SU-DHL-6 (cell line): ENCODE data around the gene IRF9.

ENCODE experiments used
- H2AFZ ChIP-seq: fragments of 200-600 bp; sonication (generic); 2 replicates; pipeline ENCODE4 v1.6.1; 2014; ENCODE audit warnings: low read depth, mild to moderate bottlenecking, moderate library complexity, mixed read lengths, antibody characterized with exemption, low read length; ENCODE audit not compliant: severe bottlenecking
- H3F3A ChIP-seq: fragments of 200-600 bp; shearing (Covaris generic); 2 replicates; pipeline ENCODE4 v1.6.0; 2016; ENCODE audit warnings: antibody characterized with exemption, mild to moderate bottlenecking; ENCODE audit not compliant: insufficient read depth
- H3K27ac ChIP-seq: fragments of 200-600 bp; sonication (generic); 2 replicates; pipeline ENCODE4 v1.5.1; 2016; ENCODE audit warnings: low read depth, mild to moderate bottlenecking, low read length, moderate library complexity, mixed read lengths
- H3K27me3 ChIP-seq: fragments of 200-600 bp; sonication (generic), shearing (Covaris generic); 2 replicates; pipeline ENCODE4 v1.6.0; 2014; ENCODE audit warnings: mild to moderate bottlenecking, low read length
- H3K36me3 ChIP-seq: fragments of 200-600 bp; sonication (generic); 2 replicates; pipeline ENCODE4 v1.6.1; 2014; ENCODE audit warnings: mild to moderate bottlenecking, low read length, mixed read lengths
- H3K4me2 ChIP-seq: fragments of 300-600, 200-600 bp; shearing (Covaris generic), sonication (generic); 2 replicates; pipeline ENCODE4 v1.6.0; 2014; ENCODE audit warnings: low read length, low read depth, mild to moderate bottlenecking; ENCODE audit not compliant: poor library complexity, severe bottlenecking
- H3K4me3 ChIP-seq: fragments of 200-600 bp; sonication (generic); 2 replicates; pipeline ENCODE4 v1.5.1; 2014; ENCODE audit warnings: antibody characterized with exemption, low read length, mild to moderate bottlenecking, mixed read lengths; ENCODE audit not compliant: insufficient read depth, poor library complexity, severe bottlenecking
- H3K79me2 ChIP-seq: fragments of 200-600 bp; sonication (generic); 2 replicates; pipeline ENCODE4 v1.6.1; 2014; ENCODE audit warnings: mild to moderate bottlenecking, low read length, moderate library complexity; ENCODE audit not compliant: insufficient read depth
- H3K9ac ChIP-seq: fragments of 200-600 bp; sonication (generic); 2 replicates; pipeline ENCODE4 v1.7.0; 2014; ENCODE audit warnings: mild to moderate bottlenecking, low read length
- H3K9me2 ChIP-seq: fragments of 200-600 bp; sonication (generic); replicated peaks from 2 replicates; pipeline ENCODE4 v1.6.1; 2014; ENCODE audit warnings: low read length; ENCODE audit not compliant: insufficient read depth
- H3K9me3 ChIP-seq: fragments of 200-600 bp; sonication (generic); 2 replicates; pipeline ENCODE4 v1.6.1; 2014; ENCODE audit warnings: low read length, mixed read lengths; ENCODE audit not compliant: insufficient read depth
- H4K20me1 ChIP-seq: fragments of 200-600 bp; sonication (generic); 2 replicates; pipeline ENCODE4 v1.6.1; 2014; ENCODE audit warnings: low read depth, mild to moderate bottlenecking, antibody characterized with exemption, low read length, moderate library complexity, mixed read lengths
- EZH2phosphoT487 ChIP-seq: fragments of 200-600 bp; sonication (generic), shearing (Covaris generic); conservative IDR thresholded peaks from 2 replicates; pipeline ENCODE4 v1.6.1; 2018; ENCODE audit warnings: mild to moderate bottlenecking, antibody characterized with exemption, low read length, moderate library complexity, mixed read lengths
- TF ChIP-seq, protein P1 (sequence below): fragments of 200-600 bp; sonication (generic); IDR thresholded peaks from one replicate; pipeline ENCODE4 v1.5.1; 2017; ENCODE audit warnings: antibody characterized with exemption, mild to moderate bottlenecking, low read length, moderate library complexity; ENCODE audit not compliant: insufficient read depth, poor library complexity, severe bottlenecking

The IRF9 gene

DNA sequence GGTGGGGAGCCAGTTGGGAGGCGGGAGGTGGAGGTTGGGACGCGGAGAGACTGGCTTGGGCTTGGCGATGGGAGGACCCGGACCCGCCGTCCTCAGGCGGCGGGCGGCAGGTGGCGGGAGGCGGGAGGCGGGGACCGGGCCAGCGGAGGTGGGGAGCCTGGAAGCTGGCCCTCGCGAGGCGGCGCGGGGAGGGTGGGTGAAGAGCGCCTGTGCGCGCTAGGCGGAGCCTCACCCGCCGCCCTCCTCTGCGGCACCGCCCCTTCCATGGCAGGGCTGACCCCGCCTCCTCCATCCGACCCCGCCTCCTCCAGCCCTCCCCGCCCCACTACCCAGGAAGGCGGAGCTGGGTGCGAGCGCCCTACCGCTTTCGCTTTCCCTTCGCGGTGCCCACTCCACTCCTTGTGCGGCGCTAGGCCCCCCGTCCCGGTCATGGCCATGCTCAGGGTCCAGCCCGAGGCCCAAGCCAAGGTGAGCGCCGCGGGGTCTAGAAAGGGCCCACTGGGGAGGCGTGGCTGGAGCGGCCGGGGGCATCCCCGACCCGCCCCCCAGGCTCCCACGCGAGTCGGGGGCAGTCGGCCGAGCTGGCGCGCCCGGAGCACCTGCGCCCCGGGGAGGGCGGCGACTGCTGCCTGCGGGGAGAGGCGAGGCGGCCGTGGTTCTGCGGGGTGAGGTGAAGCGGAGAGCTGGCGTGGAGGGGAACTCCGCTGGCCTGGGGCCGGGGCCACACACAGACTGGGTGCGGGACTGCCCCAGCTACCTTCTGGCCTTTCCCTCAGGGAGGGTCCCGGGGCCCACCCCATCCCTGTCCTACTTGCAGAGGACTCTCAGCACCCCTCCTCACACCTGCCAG lies 25.0 kb upstream of the IRF9 start, which contains the start of gene PSME1:
Gene PSME1, plus strand, starts transcription at position 361 of the 850 bp plus-strand sequence. Its CDS starts 69 bp downstream, at position 430.
- H3K79me2 ChIP-seq, result peaks cover 20% of the 10 kb centered on the region
- TF ChIP-seq, protein P1, sequence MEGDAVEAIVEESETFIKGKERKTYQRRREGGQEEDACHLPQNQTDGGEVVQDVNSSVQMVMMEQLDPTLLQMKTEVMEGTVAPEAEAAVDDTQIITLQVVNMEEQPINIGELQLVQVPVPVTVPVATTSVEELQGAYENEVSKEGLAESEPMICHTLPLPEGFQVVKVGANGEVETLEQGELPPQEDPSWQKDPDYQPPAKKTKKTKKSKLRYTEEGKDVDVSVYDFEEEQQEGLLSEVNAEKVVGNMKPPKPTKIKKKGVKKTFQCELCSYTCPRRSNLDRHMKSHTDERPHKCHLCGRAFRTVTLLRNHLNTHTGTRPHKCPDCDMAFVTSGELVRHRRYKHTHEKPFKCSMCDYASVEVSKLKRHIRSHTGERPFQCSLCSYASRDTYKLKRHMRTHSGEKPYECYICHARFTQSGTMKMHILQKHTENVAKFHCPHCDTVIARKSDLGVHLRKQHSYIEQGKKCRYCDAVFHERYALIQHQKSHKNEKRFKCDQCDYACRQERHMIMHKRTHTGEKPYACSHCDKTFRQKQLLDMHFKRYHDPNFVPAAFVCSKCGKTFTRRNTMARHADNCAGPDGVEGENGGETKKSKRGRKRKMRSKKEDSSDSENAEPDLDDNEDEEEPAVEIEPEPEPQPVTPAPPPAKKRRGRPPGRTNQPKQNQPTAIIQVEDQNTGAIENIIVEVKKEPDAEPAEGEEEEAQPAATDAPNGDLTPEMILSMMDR, result no peak
- TF ChIP-seq EZH2phosphoT487, result no peak
- peaks cover 35% of the 10 kb centered on the region for H3F3A ChIP-seq
- no peaks in the 10 kb centered on the region for H3K36me3 ChIP-seq
- peak within 1 kb of the TSS; percentile 89 for H3K9ac ChIP-seq
- H3K27ac ChIP-seq, result peak within 1 kb of the TSS; percentile 73
- H4K20me1 ChIP-seq, result no peaks in the 10 kb centered on the region
- peak within 1 kb of the TSS; percentile 79 for H3K4me2 ChIP-seq
- H3K9me3 ChIP-seq, result no peaks in the 10 kb centered on the region
- no peaks in the 10 kb centered on the region for H3K27me3 ChIP-seq
- no peaks in the 10 kb centered on the region for H3K9me2 ChIP-seq
- H2AFZ ChIP-seq, result peak within 1 kb of the TSS; percentile 74
- peak within 1 kb of the TSS; percentile 85 for H3K4me3 ChIP-seq

DNA sequence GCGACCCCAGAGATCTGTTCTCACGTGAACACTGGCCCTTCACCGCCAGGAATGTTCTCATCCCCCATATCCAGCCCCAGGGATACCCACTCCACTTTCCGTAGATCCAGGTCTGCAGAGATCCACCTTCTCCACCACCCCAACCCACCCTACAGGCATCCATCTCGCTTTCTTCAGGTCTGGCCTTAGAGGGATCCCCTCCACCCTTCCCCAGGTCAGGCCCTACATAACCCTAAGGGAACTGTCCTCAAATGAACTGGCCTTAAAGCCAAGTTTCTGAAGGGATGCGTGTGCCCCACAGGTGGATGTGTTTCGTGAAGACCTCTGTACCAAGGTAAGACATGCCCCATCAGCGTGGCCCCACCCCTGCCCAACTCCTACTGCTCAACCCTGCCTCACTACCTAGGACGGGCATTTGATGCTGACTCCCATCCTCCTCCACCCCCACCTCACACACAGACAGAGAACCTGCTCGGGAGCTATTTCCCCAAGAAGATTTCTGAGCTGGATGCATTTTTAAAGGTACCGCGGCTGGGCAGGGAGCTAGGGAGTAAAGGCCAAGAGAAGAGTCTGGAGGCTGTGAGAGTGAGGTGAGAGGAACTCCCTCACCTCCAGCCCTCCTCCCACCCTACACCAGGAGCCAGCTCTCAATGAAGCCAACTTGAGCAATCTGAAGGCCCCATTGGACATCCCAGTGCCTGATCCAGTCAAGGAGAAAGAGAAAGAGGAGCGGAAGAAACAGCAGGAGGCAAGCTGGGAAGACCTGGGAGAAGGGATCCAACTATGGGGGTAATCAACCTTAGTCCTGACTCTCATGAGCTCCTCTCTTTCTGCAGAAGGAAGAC lies 24.2 kb upstream of the IRF9 start:
- Histone ChIP-seq H3K4me3 (peak overlapping the region; percentile 85), H2AFZ (no peak overlapping the region), H3K79me2 (peaks cover 20% of the 10 kb centered on the region), H3F3A (peaks cover 35% of the 10 kb centered on the region), H3K9ac (peak overlapping the region; percentile 89), H4K20me1 (no peaks in the 10 kb centered on the region), H3K36me3 (no peaks in the 10 kb centered on the region), H3K4me2 (peak overlapping the region; percentile 56), H3K27ac (peak overlapping the region; percentile 73), H3K9me3 (no peaks in the 10 kb centered on the region), H3K27me3 (no peaks in the 10 kb centered on the region), H3K9me2 (no peaks in the 10 kb centered on the region)
- no peak for TF ChIP-seq EZH2phosphoT487
- TF ChIP-seq, protein P1, result no peak

DNA sequence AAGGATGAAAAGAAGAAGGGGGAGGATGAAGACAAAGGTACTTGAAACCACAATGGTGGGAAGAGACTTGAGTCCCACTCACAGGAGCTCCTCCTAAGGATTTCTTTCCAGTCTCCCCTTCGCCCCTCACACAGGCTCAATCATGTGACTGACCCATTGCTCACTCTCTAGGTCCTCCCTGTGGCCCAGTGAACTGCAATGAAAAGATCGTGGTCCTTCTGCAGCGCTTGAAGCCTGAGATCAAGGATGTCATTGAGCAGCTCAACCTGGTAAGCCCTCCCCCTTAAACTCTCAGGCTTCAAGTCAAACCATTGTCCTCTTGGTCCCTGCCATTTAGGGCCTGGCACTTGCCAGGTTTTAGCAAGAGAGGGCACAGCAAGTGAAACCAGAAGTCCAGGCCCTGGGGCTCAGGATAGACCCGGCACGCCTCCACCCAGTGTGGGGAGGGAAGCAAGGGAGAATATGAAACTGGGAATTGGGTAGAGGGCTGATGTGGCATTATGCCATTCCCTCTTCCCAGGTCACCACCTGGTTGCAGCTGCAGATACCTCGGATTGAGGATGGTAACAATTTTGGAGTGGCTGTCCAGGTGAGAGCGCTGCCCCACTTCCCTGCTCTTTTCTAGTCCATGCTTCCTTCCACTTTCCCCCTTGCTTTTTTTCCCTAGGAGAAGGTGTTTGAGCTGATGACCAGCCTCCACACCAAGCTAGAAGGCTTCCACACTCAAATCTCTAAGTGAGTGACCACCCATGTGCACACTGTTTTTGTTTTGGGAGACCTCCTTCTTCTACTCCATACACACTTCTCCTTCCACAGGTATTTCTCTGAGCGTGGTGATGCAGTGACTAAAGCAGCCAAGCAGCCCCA lies 23.3 kb upstream of the IRF9 start:
- 0 out of 2 replicates have a peak overlapping the region, but pooled peaks have one; percentile 89 for H3K9ac ChIP-seq
- peak overlapping the region; percentile 73 for H3K27ac ChIP-seq
- no peak overlapping the region for H3K4me2 ChIP-seq

More for the DNA sequence above, 23.3 kb upstream of the IRF9 start:
- Histone ChIP-seq H3K27me3 (no peaks in the 10 kb centered on the region), H3K9me2 (no peaks in the 10 kb centered on the region), H4K20me1 (no peaks in the 10 kb centered on the region), H3K79me2 (peaks cover 20% of the 10 kb centered on the region), H3K36me3 (no peaks in the 10 kb centered on the region), H2AFZ (no peak overlapping the region), H3F3A (peaks cover 35% of the 10 kb centered on the region), H3K4me3 (no peak overlapping the region), H3K9me3 (no peaks in the 10 kb centered on the region)
- no peak for TF ChIP-seq EZH2phosphoT487
- TF ChIP-seq, protein P1, result no peak
